T-helper 2 cell treated with Interferon-gamma antibody and Interleukin-4, amounts not matched to agents 5 μg/mL and 100 μg/mL, for 36 hours (primary cell): Measurements from ENCODE around the gene COPG2.
"Not testable (repeated sequence)": the region's sequence is repeated elsewhere in the genome, so short reads cannot be mapped to it uniquely, and the experiment has no call there.

Experiments used
- DNase-seq: peaks from one replicate; pipeline ENCODE4 v3.0.0; 2021; ENCODE audit warnings: low spot score
- H3K27ac Mint-ChIP-seq: one replicate; pipeline ENCODE4 v1.8.0; 2021; ENCODE audit warnings: mild to moderate bottlenecking, mixed read lengths
- H3K27me3 Mint-ChIP-seq: one replicate; pipeline ENCODE4 v1.8.0; 2021; ENCODE audit warnings: low read depth, mixed read lengths
- H3K36me3 Mint-ChIP-seq: one replicate; pipeline ENCODE4 v1.8.0; 2021; ENCODE audit warnings: low read depth, mixed read lengths
- H3K4me1 Mint-ChIP-seq: one replicate; pipeline ENCODE4 v1.8.0; 2021; ENCODE audit warnings: low read depth, mixed read lengths
- H3K4me3 Mint-ChIP-seq: one replicate; pipeline ENCODE4 v1.8.0; 2022; ENCODE audit warnings: mild to moderate bottlenecking, moderate library complexity, mixed read lengths
- H3K9me3 Mint-ChIP-seq: one replicate; pipeline ENCODE4 v1.8.0; 2021; ENCODE audit warnings: mixed read lengths

Gene COPG2

GRCh38 chr7:130575110-130575509 is 93.4 kb downstream of the COPG2 start:
- not testable (repeated sequence) for H3K4me3 Mint-ChIP-seq, DNase-seq, H3K27ac Mint-ChIP-seq, H3K4me1 Mint-ChIP-seq, H3K36me3 Mint-ChIP-seq, H3K27me3 Mint-ChIP-seq
- peaks cover 11% of the 10 kb centered on the region for H3K9me3 Mint-ChIP-seq

GRCh38 chr7:130570144-130570543 is 98.4 kb downstream of the COPG2 start:
- not testable (repeated sequence) for H3K27me3 Mint-ChIP-seq
- H3K9me3 Mint-ChIP-seq = peaks cover 24% of the 10 kb centered on the region

GRCh38 chr7:130566898-130567280 is 101.7 kb downstream of the COPG2 start:
- H3K4me1 Mint-ChIP-seq = peaks cover 13% of the 10 kb centered on the region
- H3K36me3 Mint-ChIP-seq = peaks cover 2% of the 10 kb centered on the region
- peaks cover 28% of the 10 kb centered on the region for H3K9me3 Mint-ChIP-seq
- H3K4me3 Mint-ChIP-seq = no peak overlapping the region
- no peak overlapping the region for H3K27ac Mint-ChIP-seq
- no peak for DNase-seq
- no peaks in the 10 kb centered on the region for H3K27me3 Mint-ChIP-seq

More at GRCh38 chr7:130570144-130570543, 98.4 kb downstream of the COPG2 start:
- H3K36me3 Mint-ChIP-seq, H3K27ac Mint-ChIP-seq, H3K4me3 Mint-ChIP-seq, DNase-seq: not testable (repeated sequence)
- peaks cover 13% of the 10 kb centered on the region for H3K4me1 Mint-ChIP-seq

GRCh38 chr7:130566168-130566897 is 102.2 kb downstream of the COPG2 start:
- no peak for DNase-seq
- Mint-ChIP-seq H3K27me3 (no peaks in the 10 kb centered on the region), H3K9me3 (peaks cover 28% of the 10 kb centered on the region), H3K4me1 (peaks cover 13% of the 10 kb centered on the region), H3K27ac (no peak overlapping the region), H3K4me3 (no peak overlapping the region), H3K36me3 (peaks cover 2% of the 10 kb centered on the region)

- Mint-ChIP-seq H3K36me3 (peaks cover 2% of the 10 kb centered on the region), H3K27me3 (no peaks in the 10 kb centered on the region), H3K9me3 (peaks cover 8% of the 10 kb centered on the region), H3K4me1 (peaks cover 3% of the 10 kb centered on the region), H3K4me3 (no peak overlapping the region), H3K27ac (no peak overlapping the region)
- no peak for DNase-seq
Measured at GRCh38 chr7:130560972-130561371, 107.6 kb downstream of the COPG2 start.

- no peak overlapping the region for H3K27ac Mint-ChIP-seq
- no peak for DNase-seq
- no peak overlapping the region for H3K4me3 Mint-ChIP-seq
- no peaks in the 10 kb centered on the region for H3K27me3 Mint-ChIP-seq
- H3K4me1 Mint-ChIP-seq = peaks cover 3% of the 10 kb centered on the region
- no peaks in the 10 kb centered on the region for H3K9me3 Mint-ChIP-seq
- peaks cover 2% of the 10 kb centered on the region for H3K36me3 Mint-ChIP-seq
Measured at GRCh38 chr7:130559184-130559583, 109.4 kb downstream of the COPG2 start.

- no peaks in the 10 kb centered on the region for H3K9me3 Mint-ChIP-seq
- H3K27me3 Mint-ChIP-seq = no peaks in the 10 kb centered on the region
- H3K36me3 Mint-ChIP-seq = no peaks in the 10 kb centered on the region
- no peaks in the 10 kb centered on the region for H3K4me1 Mint-ChIP-seq
- no peak overlapping the region for H3K4me3 Mint-ChIP-seq
- no peak for DNase-seq
- no peak overlapping the region for H3K27ac Mint-ChIP-seq
Measured at GRCh38 chr7:130554481-130554880, 114.1 kb downstream of the COPG2 start.

- Mint-ChIP-seq H3K27me3 (no peaks in the 10 kb centered on the region), H3K9me3 (no peaks in the 10 kb centered on the region), H3K4me1 (no peaks in the 10 kb centered on the region), H3K27ac (no peak overlapping the region), H3K4me3 (no peak overlapping the region), H3K36me3 (peaks cover 2% of the 10 kb centered on the region)
- no peak for DNase-seq
Measured at GRCh38 chr7:130553398-130554029, 115.0 kb downstream of the COPG2 start.

GRCh38 chr7:130544356-130544755 is 124.2 kb downstream of the COPG2 start:
- Mint-ChIP-seq H3K36me3 (peaks cover 2% of the 10 kb centered on the region), H3K4me1 (no peaks in the 10 kb centered on the region), H3K4me3 (no peak overlapping the region), H3K9me3 (no peaks in the 10 kb centered on the region), H3K27me3 (no peaks in the 10 kb centered on the region), H3K27ac (no peak overlapping the region)
- no peak for DNase-seq

- Mint-ChIP-seq H3K4me3 (no peak overlapping the region), H3K36me3 (no peaks in the 10 kb centered on the region), H3K27me3 (no peaks in the 10 kb centered on the region), H3K4me1 (no peaks in the 10 kb centered on the region), H3K27ac (no peak overlapping the region), H3K9me3 (no peaks in the 10 kb centered on the region)
- DNase-seq = no peak
Measured at GRCh38 chr7:130543487-130544010, 125.0 kb downstream of the COPG2 start.

GRCh38 chr7:130542297-130542696 is 126.3 kb downstream of the COPG2 start:
- not testable (repeated sequence) for H3K36me3 Mint-ChIP-seq, H3K27me3 Mint-ChIP-seq, H3K4me1 Mint-ChIP-seq, H3K27ac Mint-ChIP-seq, H3K4me3 Mint-ChIP-seq, DNase-seq, H3K9me3 Mint-ChIP-seq

- not testable (repeated sequence) for H3K27me3 Mint-ChIP-seq, H3K4me1 Mint-ChIP-seq, H3K27ac Mint-ChIP-seq, H3K36me3 Mint-ChIP-seq, H3K9me3 Mint-ChIP-seq, H3K4me3 Mint-ChIP-seq, DNase-seq
Measured at GRCh38 chr7:130541287-130541686, 127.3 kb downstream of the COPG2 start.

- not testable (repeated sequence) for H3K27ac Mint-ChIP-seq, H3K36me3 Mint-ChIP-seq, H3K9me3 Mint-ChIP-seq, DNase-seq, H3K4me3 Mint-ChIP-seq, H3K27me3 Mint-ChIP-seq, H3K4me1 Mint-ChIP-seq
Measured at GRCh38 chr7:130537894-130538293, 130.7 kb downstream of the COPG2 start.

GRCh38 chr7:130529417-130529816 is 139.1 kb downstream of the COPG2 start:
- DNase-seq = no peak
- no peaks in the 10 kb centered on the region for H3K36me3 Mint-ChIP-seq
- H3K27ac Mint-ChIP-seq = no peak overlapping the region

More at GRCh38 chr7:130529417-130529816, 139.1 kb downstream of the COPG2 start:
- no peak overlapping the region for H3K4me3 Mint-ChIP-seq
- no peaks in the 10 kb centered on the region for H3K9me3 Mint-ChIP-seq
- no peaks in the 10 kb centered on the region for H3K4me1 Mint-ChIP-seq
- H3K27me3 Mint-ChIP-seq = no peaks in the 10 kb centered on the region
